Neural cell (in vitro differentiated cells): Measurements from ENCODE around the gene TVP23C. TPM values are rescaled to one million over a fixed set of nuclear protein-coding genes. Genes with fewer than 3 reads are reported as not detected.

ENCODE experiments used
- H2AFZ ChIP-seq: fragments of 200-600, 300-800 bp; sonication (generic), shearing (Covaris generic); 2 replicates; pipeline ENCODE4 v1.6.0; 2014; ENCODE audit warnings: low read depth, mild to moderate bottlenecking, antibody characterized with exemption, low read length, moderate library complexity
- H3F3A ChIP-seq: fragments of 200-600 bp; shearing (Covaris generic); 2 replicates; pipeline ENCODE4 v1.6.1; 2016; ENCODE audit warnings: mild to moderate bottlenecking, moderate library complexity, mixed read lengths, antibody characterized with exemption, low read length; ENCODE audit not compliant: insufficient read depth, poor library complexity, severe bottlenecking
- H3K27ac ChIP-seq: fragments of 200-600, 300-800 bp; sonication (generic), shearing (Covaris generic); 2 replicates; pipeline ENCODE4 v1.5.1; 2014; ENCODE audit warnings: mild to moderate bottlenecking, low read length, moderate library complexity
- H3K27me3 ChIP-seq: fragments of 300-800, 200-600 bp; sonication (generic), shearing (Covaris generic); 2 replicates; pipeline ENCODE4 v1.6.0; 2014; ENCODE audit warnings: mild to moderate bottlenecking, low read depth, low read length, moderate library complexity; ENCODE audit not compliant: insufficient read depth
- H3K36me3 ChIP-seq: fragments of 300-800, 200-600 bp; sonication (generic), shearing (Covaris generic); 2 replicates; pipeline ENCODE4 v1.5.1; 2014; ENCODE audit warnings: mild to moderate bottlenecking, antibody characterized with exemption, low read length, moderate library complexity; ENCODE audit not compliant: insufficient read depth
- H3K4me2 ChIP-seq: fragments of 300-800, 200-600 bp; sonication (generic), shearing (Covaris generic); 2 replicates; pipeline ENCODE4 v1.6.0; 2014; ENCODE audit warnings: mild to moderate bottlenecking, low read length
- H3K4me3 ChIP-seq: fragments of 300-800, 200-600 bp; sonication (generic), shearing (Covaris generic); 2 replicates; pipeline ENCODE4 v1.5.1; 2014; ENCODE audit warnings: mild to moderate bottlenecking, low read length, moderate library complexity
- H3K79me2 ChIP-seq: fragments of 200-600 bp; shearing (Covaris generic); replicated peaks from 2 replicates; pipeline ENCODE4 v1.6.0; 2014; ENCODE audit warnings: mild to moderate bottlenecking, low read length, moderate library complexity; ENCODE audit not compliant: insufficient read depth
- H3K9ac ChIP-seq: fragments of 300-800, 200-600 bp; sonication (generic), shearing (Covaris generic); 2 replicates; pipeline ENCODE4 v1.6.1; 2016; ENCODE audit warnings: mild to moderate bottlenecking, low read length, mixed read lengths
- H3K9me2 ChIP-seq: fragments of 200-600 bp; shearing (Covaris generic); 2 replicates; pipeline ENCODE4 v1.6.1; 2016; ENCODE audit warnings: mild to moderate bottlenecking, low read length, mixed read lengths; ENCODE audit not compliant: insufficient read depth
- H3K9me3 ChIP-seq: fragments of 200-600, 300-800 bp; sonication (generic), shearing (Covaris generic); 2 replicates; pipeline ENCODE4 v1.6.1; 2016; ENCODE audit warnings: mild to moderate bottlenecking, mixed run types, low read length, moderate library complexity, mixed read lengths
- H4K20me1 ChIP-seq: fragments of 200-600 bp; shearing (Covaris generic); 2 replicates; pipeline ENCODE4 v1.6.1; 2016; ENCODE audit warnings: mild to moderate bottlenecking, mixed run types; ENCODE audit not compliant: insufficient read depth
- EP300 ChIP-seq: fragments of 450-650 bp; conservative IDR thresholded peaks from 2 replicates; pipeline ENCODE4 v1.6.1; 2014; ENCODE audit warnings: antibody characterized with exemption, mild to moderate bottlenecking, moderate library complexity; ENCODE audit not compliant: poor library complexity, severe bottlenecking
- EZH2 ChIP-seq: fragments of 200-600, 300-800 bp; shearing (Covaris generic), sonication (generic); IDR thresholded peaks from 2 replicates; pipeline ENCODE4 v1.6.1; 2014; ENCODE audit warnings: antibody characterized with exemption, low read length, borderline replicate concordance, mild to moderate bottlenecking; ENCODE audit not compliant: insufficient read depth, poor library complexity, severe bottlenecking
- MXI1 ChIP-seq: fragments of 450-650 bp; conservative IDR thresholded peaks from 2 replicates; pipeline ENCODE4 v1.6.1; 2014; ENCODE audit warnings: antibody characterized with exemption, mild to moderate bottlenecking; ENCODE audit not compliant: poor library complexity, severe bottlenecking
- POLR2AphosphoS5 ChIP-seq: IDR thresholded peaks from 2 replicates; pipeline ENCODE4 v1.6.1; 2012
- RAD21 ChIP-seq: fragments of 450-650 bp; conservative IDR thresholded peaks from 2 replicates; pipeline ENCODE4 v1.6.1; 2014; ENCODE audit warnings: antibody characterized with exemption, mild to moderate bottlenecking, moderate library complexity
- SMC3 ChIP-seq: fragments of 450-650 bp; conservative IDR thresholded peaks from 2 replicates; pipeline ENCODE4 v1.6.1; 2014; ENCODE audit warnings: antibody characterized with exemption, mild to moderate bottlenecking, moderate library complexity; ENCODE audit not compliant: poor library complexity
- TAF1 ChIP-seq: IDR thresholded peaks from 2 replicates; pipeline ENCODE4 v1.6.1; 2012; ENCODE audit warnings: low read depth
- polyA plus RNA-seq: library from polyadenylated mRNA; depleted of rRNA; stranded (reverse); fragments of >200 nt; gene quantifications from 2 replicates; pipeline ENCODE4 v1.2.3, GENCODE V29; 2014
- TF ChIP-seq, protein P1 (sequence below): IDR thresholded peaks from 2 replicates; pipeline ENCODE4 v1.6.1; 2012; ENCODE audit warnings: borderline replicate concordance
- TF ChIP-seq, protein P2 (sequence below): fragments of 450-650 bp; IDR thresholded peaks from 2 replicates; pipeline ENCODE4 v1.5.1; 2014; ENCODE audit warnings: antibody characterized with exemption, mild to moderate bottlenecking, moderate library complexity; ENCODE audit not compliant: poor library complexity, severe bottlenecking

Gene TVP23C
- polyA plus RNA-seq, 1 donor from 2014 or later, result 8.9 TPM

DNA sequence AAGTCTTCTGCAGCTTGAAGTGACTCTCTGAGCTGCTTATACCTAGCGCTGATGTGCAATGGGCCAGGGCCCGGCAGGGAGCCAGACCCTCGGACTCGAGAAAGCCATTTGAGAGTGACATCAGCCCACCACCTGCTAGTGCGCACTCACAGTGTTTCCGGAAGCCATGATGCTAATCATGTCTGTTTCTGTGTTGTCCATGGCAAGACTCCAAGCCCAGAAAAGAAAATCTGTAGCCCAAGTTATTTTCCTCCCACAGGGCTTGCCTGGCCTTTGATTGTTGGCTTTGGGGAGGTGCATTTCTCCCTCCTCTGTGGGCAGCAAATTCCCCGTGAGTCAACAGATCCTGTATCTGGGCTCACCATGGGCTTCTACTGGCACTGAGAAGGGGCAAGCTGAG lies 94.0 kb downstream of the TVP23C start:
- H4K20me1 ChIP-seq, result no peaks in the 10 kb centered on the region
- H3K79me2 ChIP-seq, result no peaks in the 10 kb centered on the region
- H3K27me3 ChIP-seq, result no peaks in the 10 kb centered on the region
- H3K9me2 ChIP-seq, result no peaks in the 10 kb centered on the region
- no peak overlapping the region for H3K27ac ChIP-seq
- no peak overlapping the region for H3K4me2 ChIP-seq
- H3F3A ChIP-seq, result no peaks in the 10 kb centered on the region
- no peak for TF ChIP-seq EZH2
- no peak for TF ChIP-seq EP300
- no peak for TF ChIP-seq SMC3
- TF ChIP-seq, protein P1, sequence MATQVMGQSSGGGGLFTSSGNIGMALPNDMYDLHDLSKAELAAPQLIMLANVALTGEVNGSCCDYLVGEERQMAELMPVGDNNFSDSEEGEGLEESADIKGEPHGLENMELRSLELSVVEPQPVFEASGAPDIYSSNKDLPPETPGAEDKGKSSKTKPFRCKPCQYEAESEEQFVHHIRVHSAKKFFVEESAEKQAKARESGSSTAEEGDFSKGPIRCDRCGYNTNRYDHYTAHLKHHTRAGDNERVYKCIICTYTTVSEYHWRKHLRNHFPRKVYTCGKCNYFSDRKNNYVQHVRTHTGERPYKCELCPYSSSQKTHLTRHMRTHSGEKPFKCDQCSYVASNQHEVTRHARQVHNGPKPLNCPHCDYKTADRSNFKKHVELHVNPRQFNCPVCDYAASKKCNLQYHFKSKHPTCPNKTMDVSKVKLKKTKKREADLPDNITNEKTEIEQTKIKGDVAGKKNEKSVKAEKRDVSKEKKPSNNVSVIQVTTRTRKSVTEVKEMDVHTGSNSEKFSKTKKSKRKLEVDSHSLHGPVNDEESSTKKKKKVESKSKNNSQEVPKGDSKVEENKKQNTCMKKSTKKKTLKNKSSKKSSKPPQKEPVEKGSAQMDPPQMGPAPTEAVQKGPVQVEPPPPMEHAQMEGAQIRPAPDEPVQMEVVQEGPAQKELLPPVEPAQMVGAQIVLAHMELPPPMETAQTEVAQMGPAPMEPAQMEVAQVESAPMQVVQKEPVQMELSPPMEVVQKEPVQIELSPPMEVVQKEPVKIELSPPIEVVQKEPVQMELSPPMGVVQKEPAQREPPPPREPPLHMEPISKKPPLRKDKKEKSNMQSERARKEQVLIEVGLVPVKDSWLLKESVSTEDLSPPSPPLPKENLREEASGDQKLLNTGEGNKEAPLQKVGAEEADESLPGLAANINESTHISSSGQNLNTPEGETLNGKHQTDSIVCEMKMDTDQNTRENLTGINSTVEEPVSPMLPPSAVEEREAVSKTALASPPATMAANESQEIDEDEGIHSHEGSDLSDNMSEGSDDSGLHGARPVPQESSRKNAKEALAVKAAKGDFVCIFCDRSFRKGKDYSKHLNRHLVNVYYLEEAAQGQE, result no peak
- no peak for TF ChIP-seq RAD21
- no peak for TF ChIP-seq MXI1
- no peak for TF ChIP-seq TAF1
- TF ChIP-seq, protein P2, sequence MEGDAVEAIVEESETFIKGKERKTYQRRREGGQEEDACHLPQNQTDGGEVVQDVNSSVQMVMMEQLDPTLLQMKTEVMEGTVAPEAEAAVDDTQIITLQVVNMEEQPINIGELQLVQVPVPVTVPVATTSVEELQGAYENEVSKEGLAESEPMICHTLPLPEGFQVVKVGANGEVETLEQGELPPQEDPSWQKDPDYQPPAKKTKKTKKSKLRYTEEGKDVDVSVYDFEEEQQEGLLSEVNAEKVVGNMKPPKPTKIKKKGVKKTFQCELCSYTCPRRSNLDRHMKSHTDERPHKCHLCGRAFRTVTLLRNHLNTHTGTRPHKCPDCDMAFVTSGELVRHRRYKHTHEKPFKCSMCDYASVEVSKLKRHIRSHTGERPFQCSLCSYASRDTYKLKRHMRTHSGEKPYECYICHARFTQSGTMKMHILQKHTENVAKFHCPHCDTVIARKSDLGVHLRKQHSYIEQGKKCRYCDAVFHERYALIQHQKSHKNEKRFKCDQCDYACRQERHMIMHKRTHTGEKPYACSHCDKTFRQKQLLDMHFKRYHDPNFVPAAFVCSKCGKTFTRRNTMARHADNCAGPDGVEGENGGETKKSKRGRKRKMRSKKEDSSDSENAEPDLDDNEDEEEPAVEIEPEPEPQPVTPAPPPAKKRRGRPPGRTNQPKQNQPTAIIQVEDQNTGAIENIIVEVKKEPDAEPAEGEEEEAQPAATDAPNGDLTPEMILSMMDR, result no peak
- TF ChIP-seq POLR2AphosphoS5, result no peak
- H3K36me3 ChIP-seq, result no peaks in the 10 kb centered on the region
- H3K9me3 ChIP-seq, result no peaks in the 10 kb centered on the region
- H3K4me3 ChIP-seq, result no peak overlapping the region
- H2AFZ ChIP-seq, result no peak overlapping the region
- H3K9ac ChIP-seq, result no peak overlapping the region

DNA sequence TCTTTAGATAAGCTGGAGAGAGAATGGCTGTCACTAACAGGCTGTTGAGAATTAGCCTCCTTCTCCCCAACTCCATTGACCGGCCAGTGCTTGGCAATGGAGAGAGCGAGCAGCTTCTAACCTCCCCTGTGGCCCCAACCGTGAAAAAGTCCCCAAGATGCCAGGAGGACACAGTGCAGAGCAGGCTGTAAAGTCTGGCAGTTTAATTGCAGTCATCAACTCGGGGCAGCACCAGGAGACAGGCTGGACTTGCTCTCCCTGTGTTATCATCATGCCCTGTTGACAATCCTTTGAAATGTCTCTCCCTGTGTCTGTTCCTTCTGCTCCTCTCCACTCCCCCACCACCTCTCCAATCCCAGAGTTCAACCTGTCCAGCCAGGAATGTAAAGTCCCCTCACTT lies 95.2 kb downstream of the TVP23C start:
- H3K79me2 ChIP-seq, result no peaks in the 10 kb centered on the region
- H3K4me2 ChIP-seq, result no peak overlapping the region
- H3K27me3 ChIP-seq, result no peaks in the 10 kb centered on the region
- no peaks in the 10 kb centered on the region for H3F3A ChIP-seq
- no peaks in the 10 kb centered on the region for H4K20me1 ChIP-seq
- H3K9ac ChIP-seq, result no peak overlapping the region
- no peak overlapping the region for H3K4me3 ChIP-seq
- no peaks in the 10 kb centered on the region for H3K36me3 ChIP-seq
- H3K9me2 ChIP-seq, result no peaks in the 10 kb centered on the region
- TF ChIP-seq EZH2 (no peak), RAD21 (no peak), POLR2AphosphoS5 (no peak), SMC3 (no peak), EP300 (no peak), TAF1 (no peak), MXI1 (no peak)
- TF ChIP-seq, protein P2, result no peak
- TF ChIP-seq, protein P1, result no peak
- H3K9me3 ChIP-seq, result no peaks in the 10 kb centered on the region
- no peak overlapping the region for H3K27ac ChIP-seq
- H2AFZ ChIP-seq, result no peak overlapping the region
